Suprapubic skin (tissue), 3 donors: ENCODE data around the gene RHCE.

Experiments used
- CTCF ChIP-seq, 2 donors: fragments of 200-600 bp in 1 of 2; fragments of 450-650 bp in 1 of 2; sonication (generic) in 1 of 2; IDR thresholded peaks; one replicate each; pipeline ENCODE4 v1.5.1; 2016 to 2019; ENCODE audit warnings: antibody characterized with exemption in 2 of 2, mild to moderate bottlenecking in 1 of 2, moderate library complexity in 1 of 2
- POLR2A ChIP-seq, 2 donors: fragments of 450-650 bp; IDR thresholded peaks; one replicate each; pipeline ENCODE4 v1.6.1; 2017; ENCODE audit warnings: antibody characterized with exemption in 2 of 2, mild to moderate bottlenecking in 2 of 2, moderate library complexity in 2 of 2

- TF ChIP-seq CTCF (IDR thresholded peaks at IDR 0.05) (no peak), POLR2A (IDR thresholded peaks at IDR 0.05) (no peak)
Observed at GRCh38 chr1:25341746-25342145, 78.9 kb downstream of the RHCE start.
